ENCODE results near the gene TCF4.

DNA sequence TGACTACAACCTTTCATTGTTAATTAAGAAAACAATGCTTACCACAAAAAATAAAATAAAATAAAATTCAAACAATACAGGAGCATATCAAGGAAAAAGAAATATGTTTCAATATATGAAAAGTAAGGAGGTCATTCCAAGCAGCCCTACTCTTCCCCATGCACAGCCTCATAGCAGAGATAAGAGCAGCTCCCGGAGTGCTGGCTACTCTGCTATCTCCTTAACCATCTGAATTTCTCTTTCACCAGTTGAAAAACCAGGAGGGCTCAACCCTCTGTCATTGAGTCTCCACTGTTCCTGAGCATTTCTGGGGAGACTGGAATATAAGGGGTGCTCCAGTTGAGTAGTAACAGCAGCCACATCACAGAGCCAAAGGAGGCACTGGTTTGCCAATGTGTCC, 201.4 kb downstream of the TCF4 start:
- TF ChIP-seq, protein P1, sequence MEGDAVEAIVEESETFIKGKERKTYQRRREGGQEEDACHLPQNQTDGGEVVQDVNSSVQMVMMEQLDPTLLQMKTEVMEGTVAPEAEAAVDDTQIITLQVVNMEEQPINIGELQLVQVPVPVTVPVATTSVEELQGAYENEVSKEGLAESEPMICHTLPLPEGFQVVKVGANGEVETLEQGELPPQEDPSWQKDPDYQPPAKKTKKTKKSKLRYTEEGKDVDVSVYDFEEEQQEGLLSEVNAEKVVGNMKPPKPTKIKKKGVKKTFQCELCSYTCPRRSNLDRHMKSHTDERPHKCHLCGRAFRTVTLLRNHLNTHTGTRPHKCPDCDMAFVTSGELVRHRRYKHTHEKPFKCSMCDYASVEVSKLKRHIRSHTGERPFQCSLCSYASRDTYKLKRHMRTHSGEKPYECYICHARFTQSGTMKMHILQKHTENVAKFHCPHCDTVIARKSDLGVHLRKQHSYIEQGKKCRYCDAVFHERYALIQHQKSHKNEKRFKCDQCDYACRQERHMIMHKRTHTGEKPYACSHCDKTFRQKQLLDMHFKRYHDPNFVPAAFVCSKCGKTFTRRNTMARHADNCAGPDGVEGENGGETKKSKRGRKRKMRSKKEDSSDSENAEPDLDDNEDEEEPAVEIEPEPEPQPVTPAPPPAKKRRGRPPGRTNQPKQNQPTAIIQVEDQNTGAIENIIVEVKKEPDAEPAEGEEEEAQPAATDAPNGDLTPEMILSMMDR (IDR thresholded peaks at IDR 0.05): no peak
- TF ChIP-seq POLR2AphosphoS5 (IDR thresholded peaks at IDR 0.05): no peak

Data from suprapubic skin (tissue), 3 donors.